NCI-H2107 treated with DMSO at 0.1 percent for 48 hours (cell line): ENCODE results near the gene FNTB.

ENCODE experiments used
- DNase-seq: peaks from one replicate; lab custom pipeline; 2025; ENCODE audit not compliant: unreplicated experiment; lab: John Stamatoyannopoulos, UW

Gene FNTB

DNA sequence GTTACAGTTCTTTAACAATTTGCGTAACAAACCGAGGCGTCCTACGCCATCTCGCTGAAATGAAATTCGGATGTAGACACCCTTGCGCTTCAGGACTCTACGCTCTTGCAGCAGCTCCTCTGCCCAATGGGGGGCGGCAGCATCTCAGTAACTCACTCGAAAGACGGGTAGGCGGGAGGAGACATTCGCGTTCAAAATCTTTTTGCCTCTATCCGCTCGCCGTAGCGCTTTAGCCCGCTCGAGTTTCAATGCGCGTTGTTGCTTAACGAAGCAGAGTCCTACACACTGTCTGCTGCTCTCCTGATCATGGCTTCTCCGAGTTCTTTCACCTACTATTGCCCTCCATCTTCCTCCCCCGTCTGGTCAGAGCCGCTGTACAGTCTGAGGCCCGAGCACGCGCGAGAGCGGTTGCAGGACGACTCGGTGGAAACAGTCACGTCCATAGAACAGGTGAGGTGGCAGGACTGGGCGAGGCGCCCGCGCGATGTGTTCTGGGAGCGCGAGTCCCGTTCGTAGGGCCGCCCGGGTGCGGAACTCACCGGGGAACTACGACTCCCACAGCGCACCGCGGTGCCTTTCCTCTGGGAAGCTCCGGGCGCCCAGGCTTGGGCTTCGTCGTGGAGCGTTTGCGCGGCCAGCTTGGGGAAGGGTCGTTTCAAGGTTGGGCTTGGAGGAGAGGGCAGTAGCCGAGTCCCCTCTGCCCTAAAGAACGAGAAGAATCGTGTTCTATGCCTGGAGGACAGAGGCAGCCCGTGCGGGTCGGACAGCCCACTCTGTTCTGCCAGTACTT, at the start of gene FNTB:
TSS of gene FNTB (plus strand) at position 248 of the 790 bp plus-strand sequence. CDS start at position 307, 59 bp downstream.
- DNase-seq = peak; percentile 99

GRCh38 chr14:64937171-64937820, 49.4 kb upstream of the FNTB start:
- no peak for DNase-seq

- peak; percentile 56 for DNase-seq
Measured at GRCh38 chr14:64937821-64938193, 48.9 kb upstream of the FNTB start.

- DNase-seq = peak; percentile 91
Measured at GRCh38 chr14:64938972-64939816, 47.5 kb upstream of the FNTB start.

DNA sequence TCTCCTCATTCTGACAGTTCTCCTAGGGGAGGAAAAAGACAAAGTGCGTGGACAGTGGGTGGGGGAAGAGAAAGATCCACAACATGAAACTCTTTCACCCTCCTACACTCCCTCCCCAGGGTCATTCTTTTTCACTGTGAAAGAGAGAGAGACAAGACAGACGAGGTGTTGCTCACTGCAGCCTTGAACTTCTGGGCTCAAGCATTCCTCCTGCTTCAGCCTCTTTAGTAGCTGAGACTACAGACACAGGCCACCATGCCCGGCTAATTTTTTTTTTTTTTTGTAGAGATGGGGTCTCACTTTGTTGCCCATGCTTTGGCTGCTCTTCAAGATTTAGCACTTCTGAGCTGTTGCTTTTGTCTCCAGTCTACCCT, 46.9 kb upstream of the FNTB start:
- DNase-seq = no peak

GRCh38 chr14:64940336-64940910, 46.3 kb upstream of the FNTB start:
- no peak for DNase-seq

DNA sequence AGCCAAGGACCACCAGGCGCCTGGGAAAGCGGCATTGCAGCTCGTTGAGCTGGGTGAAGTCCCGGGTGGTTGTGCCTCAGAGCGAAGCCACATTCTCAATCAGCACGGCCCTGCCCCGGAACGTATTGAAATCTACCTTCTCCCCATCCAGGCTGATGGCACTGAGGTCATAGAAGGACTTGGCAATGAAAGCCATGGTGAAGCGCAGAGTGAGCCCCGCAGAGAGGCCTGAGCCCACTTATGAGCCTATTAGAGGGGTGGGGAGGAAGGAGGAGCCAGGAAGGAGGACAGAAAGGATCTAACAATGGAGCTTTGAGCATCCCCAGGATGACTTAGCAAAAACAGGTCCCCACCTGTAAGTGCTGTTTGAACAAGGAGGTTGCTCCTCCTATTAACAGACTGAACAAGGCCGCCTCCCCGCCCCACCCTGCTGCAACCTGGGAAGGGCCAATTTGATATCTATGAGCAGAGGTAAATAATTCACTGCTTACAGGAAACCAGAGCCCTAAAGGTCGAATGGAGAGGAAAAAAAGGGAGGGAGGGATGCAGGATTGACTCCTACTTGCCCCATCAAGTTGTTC, 44.1 kb upstream of the FNTB start, which contains the start of gene GPX2:
TSS of gene GPX2 (minus strand) at position 215 of the 581 bp plus-strand sequence. CDS start at position 196, 19 bp downstream.
- DNase-seq = peak; percentile 97

DNA sequence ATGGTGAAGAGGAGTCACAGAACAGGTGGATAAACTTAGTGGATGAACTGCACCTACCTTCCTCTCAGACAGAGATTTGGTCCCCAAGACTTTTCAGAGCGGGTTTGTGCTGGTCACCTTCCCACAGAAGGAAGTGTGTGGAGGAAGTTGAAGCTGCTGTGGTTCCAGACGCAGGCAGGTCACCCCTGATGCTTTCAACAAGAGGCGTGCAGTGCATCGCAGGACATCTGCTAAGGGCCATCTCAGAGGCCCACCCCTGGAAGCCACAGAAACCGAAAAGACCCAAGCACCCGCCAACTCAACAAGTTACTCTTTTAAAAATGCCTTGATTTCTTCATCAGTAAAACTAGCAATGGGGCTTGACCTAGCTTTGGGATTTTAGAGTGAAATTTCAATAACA, 43.1 kb upstream of the FNTB start:
- DNase-seq = no peak

- no peak for DNase-seq
Measured at GRCh38 chr14:64944041-64944440, 42.7 kb upstream of the FNTB start.

GRCh38 chr14:64944861-64945260, 41.8 kb upstream of the FNTB start:
- DNase-seq = no peak

DNA sequence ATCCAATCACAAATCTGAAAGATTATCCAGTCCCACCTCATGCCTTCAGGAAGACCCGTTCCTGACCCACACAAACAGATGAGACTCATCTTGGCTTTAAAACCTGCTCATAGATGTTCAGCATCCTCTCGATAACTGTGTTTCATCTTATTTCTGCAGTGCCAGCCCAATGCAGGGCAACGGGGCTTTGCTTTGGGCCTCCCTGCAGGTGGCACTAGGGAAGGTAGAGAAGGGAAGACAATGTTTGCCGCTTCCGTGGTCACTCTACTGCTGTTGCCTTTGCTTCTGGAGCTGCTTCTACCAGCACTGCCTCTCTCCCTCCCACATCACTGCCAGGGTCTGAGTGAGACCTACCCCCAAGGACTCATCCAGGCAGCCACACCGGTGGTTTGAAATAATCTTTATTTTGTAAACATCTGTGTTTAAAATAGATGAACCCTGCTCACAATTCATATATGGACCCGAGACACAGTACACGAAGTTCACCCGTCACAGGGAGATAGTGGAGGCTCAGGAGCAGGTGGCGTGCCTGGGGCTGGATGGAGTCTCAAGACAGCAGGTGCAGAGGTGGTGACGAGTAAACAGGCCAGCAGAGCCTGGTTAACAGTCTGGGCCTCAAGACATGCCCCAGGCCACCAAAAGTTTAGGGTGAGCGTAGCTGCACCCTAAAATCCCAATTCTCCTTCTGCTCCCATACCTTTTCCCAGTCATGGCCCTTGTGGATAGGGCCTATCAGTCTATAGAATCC, 41.1 kb upstream of the FNTB start:
- DNase-seq = no peak

DNA sequence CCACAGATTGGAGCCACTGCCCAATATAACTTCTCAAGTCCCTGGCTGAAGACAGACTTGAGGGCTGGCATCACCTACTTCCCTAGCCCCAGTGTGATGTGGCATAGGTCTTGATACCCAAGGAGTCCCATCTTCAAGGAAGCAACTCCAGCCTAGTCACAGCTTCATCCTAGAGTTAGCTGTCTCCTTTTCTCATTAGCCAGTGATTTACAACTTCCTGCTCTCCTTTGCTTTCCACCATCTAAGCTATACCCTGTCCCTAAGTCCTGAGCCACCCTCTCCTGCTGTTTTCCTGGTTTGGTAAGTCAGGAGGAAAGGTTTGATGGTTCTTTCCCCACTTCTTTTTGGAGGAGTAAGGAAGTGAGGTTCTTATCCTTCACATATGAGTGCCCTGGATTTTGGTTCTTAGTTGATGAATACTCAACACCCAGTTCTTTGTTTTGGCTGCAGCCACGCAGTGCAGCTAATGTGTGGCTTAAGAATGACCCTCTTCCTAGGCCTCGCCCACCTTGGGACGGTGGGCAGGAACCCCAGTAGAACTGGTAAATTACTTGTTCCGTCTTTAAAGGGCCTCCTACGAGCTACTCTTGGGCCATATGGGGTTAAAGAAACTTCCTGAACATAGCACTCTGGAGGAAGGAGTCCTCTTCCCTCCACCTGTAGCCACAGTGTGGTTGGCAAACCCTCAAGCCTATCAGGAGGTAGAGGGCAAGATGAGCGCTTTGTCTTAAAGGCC, 40.2 kb upstream of the FNTB start:
- no peak for DNase-seq

GRCh38 chr14:64947710-64948611, 38.7 kb upstream of the FNTB start:
- no peak for DNase-seq

- no peak for DNase-seq
Measured at GRCh38 chr14:64948612-64949210, 38.0 kb upstream of the FNTB start.

DNA sequence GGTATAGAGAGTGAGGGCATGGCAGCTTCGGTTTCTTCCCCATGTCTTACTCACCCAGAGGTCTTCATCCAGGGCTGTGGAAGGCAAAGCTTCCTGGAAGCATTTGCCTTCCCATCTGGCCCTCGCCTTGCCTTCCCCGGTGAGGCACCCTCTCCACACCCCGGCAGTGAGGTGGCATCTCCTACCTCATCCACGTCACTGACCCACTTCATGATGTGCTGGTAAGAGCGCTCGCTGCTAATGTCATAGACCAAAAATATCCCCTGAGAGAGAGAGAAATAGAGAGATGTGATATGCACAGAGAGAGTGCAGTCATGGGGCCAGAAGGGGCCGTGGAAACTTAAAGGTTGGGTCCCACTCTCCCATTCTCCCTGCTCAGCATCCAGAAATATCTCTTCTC, 35.8 kb upstream of the FNTB start:
- no peak for DNase-seq

GRCh38 chr14:64951291-64951690, 35.4 kb upstream of the FNTB start:
- DNase-seq = no peak

DNA sequence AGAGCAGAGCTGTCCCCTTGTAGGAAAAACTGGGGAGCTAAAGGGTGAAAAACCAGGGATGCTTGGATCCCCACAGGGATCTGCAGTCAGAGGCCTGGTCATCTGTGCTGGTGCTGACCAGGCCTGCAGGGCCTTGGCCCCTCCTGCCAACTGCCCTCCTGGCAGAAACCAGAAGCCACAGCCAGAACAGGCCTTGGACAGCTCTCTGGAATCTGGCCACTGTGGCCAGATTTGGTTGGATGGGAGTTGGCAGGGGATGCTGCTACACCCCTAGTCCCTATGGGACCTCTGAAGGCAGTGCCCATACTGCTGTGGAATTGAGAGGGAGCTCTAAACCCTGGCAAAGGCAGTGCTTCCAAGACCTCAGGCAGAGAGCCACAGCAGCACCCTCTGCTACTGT, 35.0 kb upstream of the FNTB start:
- DNase-seq = no peak
